ENCODE measurements around the gene FRMPD1.

DNA sequence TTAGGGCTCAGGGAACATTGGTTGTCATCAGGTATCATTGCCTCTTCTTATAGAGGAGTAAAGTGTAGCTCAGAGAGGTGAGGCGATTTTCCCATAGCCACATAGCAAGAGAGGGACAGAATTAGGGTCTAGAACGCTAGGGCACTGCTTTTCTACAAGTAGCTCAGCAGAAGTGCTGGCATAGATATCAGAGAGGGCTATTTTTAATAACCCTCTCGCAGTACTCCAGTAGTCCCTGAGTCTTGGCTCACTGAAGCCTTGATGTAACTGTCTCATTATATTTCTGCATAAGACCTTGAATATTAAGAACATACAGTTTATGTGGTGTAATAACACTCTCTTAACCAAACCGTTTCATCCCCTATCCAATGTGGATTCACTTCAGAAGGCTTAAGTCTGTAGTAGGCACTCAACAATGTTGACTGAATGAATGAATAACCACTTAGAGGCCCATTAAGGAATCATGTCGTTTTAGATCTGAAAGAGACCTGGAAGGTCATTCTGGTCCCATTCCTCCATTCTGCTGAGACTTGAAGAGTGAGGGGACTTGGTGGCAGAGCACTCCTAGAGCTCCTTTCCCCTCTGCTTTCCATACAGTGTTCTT is 4.7 kb upstream of the FRMPD1 start:
- TF ChIP-seq, protein P1, sequence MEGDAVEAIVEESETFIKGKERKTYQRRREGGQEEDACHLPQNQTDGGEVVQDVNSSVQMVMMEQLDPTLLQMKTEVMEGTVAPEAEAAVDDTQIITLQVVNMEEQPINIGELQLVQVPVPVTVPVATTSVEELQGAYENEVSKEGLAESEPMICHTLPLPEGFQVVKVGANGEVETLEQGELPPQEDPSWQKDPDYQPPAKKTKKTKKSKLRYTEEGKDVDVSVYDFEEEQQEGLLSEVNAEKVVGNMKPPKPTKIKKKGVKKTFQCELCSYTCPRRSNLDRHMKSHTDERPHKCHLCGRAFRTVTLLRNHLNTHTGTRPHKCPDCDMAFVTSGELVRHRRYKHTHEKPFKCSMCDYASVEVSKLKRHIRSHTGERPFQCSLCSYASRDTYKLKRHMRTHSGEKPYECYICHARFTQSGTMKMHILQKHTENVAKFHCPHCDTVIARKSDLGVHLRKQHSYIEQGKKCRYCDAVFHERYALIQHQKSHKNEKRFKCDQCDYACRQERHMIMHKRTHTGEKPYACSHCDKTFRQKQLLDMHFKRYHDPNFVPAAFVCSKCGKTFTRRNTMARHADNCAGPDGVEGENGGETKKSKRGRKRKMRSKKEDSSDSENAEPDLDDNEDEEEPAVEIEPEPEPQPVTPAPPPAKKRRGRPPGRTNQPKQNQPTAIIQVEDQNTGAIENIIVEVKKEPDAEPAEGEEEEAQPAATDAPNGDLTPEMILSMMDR (conservative IDR thresholded peaks at IDR 0.05 in 1 of 2, IDR thresholded peaks at IDR 0.05 in 1 of 2; ENCODE audit: low read depth in 1 of 2, low read length in 2 of 2) = no peak
- TF ChIP-seq EZH2 (IDR thresholded peaks at IDR 0.05; ENCODE audit: low read length, missing control alignments) = no peak

Measured in fibroblast of lung (primary cell).